ENCODE measurements around the gene TSPAN4.

Gene TSPAN4

DNA sequence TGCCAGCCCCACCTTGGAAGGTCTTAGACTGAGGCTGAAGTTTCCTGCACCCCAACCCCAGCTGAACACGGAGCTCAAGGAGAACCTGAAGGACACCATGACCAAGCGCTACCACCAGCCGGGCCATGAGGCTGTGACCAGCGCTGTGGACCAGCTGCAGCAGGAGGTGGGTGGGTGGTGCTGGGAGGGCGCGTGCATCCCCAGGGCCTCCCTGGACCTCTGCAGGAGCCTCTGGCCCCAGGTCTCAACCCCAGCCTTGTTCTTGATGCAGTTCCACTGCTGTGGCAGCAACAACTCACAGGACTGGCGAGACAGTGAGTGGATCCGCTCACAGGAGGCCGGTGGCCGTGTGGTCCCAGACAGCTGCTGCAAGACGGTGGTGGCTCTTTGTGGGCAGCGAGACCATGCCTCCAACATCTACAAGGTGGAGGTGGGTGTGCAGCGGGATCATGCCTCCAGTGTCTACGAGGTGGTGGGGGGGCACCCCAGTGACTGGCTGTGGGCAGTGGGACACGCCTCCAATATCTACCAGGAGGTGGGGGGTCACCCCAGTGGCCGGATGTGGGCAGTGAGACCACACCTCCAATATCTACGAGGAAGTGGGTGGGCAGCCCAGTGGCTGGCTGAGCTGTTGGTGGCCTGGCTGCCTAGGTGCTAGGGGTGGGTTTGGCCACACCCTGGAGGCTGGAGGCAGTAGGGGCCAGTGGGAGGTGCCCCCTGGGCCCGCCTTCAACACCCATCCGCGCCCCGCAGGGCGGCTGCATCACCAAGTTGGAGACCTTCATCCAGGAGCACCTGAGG lies 5.3 kb upstream of the TSPAN4 start:
- no peak for FAIRE-seq

DNA sequence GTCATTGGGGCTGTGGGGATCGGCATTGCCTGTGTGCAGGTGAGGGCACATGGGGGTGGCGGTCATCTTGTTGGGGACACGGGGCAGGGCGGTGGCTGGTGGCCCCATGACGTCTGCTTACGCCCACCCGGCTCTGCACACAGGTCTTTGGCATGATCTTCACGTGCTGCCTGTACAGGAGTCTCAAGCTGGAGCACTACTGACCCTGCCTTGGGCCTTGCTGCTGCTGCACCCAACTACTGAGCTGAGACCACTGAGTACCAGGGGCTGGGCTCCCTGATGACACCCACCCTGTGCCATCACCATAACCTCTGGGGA lies 4.7 kb upstream of the TSPAN4 start:
- no peak for FAIRE-seq

DNA sequence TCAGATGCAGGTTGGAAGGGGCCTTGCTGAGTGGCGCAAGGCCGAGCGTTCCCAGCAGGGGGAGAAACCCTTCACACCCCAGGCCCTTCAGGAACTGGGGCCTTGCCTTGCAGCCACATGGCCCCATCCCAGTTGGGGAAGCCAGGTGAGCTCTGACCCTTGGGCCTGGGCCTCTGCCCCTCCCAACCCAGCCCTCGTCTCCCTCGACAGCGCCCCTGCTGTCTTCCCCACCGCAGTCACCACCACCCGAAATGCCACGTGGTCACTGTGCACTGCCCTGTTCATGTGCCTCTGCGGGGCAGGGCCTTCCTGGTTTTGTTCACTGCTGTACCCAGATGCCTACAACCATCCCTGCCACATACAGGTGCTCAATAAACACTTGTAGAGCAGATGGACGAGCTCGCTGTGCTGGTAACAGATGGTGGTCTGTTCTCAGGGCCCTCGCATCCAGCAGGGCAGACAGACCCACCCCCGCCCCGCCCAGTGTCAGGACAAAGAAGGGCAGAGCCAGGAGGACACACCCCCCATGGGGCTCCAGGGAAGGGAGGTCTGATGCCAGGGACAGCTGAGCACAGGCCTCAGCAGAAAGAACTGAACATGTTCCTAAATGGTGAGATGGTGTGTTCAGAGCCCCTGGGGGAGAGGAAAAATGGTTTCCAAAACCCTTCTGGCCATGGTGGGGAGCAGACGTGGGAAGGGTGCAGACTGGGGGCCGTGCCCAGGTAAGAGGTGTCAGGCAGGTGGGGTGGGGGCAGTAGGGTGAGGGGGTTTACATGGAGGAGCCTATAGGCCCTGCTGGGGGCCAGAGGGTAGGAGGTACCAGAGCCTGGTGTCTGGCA lies 4.0 kb upstream of the TSPAN4 start:
- FAIRE-seq = no peak

DNA sequence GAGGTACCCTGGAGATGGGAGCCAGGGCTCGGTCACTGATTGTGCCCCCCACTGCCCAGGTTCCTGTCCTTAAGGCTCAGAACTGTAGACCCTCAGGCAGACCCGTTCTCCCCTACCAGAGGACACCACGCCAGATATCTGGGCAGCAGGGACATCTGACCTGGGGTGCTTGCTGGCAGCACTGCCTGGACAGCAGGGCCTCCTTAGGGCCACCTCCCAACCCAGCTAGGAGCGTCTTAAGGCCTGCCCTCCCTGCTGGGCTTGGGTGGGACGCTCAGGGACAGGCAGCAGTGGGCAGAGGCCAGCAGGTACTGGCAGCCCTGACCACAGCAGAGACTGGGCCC lies 3.4 kb upstream of the TSPAN4 start:
- no peak for FAIRE-seq

DNA sequence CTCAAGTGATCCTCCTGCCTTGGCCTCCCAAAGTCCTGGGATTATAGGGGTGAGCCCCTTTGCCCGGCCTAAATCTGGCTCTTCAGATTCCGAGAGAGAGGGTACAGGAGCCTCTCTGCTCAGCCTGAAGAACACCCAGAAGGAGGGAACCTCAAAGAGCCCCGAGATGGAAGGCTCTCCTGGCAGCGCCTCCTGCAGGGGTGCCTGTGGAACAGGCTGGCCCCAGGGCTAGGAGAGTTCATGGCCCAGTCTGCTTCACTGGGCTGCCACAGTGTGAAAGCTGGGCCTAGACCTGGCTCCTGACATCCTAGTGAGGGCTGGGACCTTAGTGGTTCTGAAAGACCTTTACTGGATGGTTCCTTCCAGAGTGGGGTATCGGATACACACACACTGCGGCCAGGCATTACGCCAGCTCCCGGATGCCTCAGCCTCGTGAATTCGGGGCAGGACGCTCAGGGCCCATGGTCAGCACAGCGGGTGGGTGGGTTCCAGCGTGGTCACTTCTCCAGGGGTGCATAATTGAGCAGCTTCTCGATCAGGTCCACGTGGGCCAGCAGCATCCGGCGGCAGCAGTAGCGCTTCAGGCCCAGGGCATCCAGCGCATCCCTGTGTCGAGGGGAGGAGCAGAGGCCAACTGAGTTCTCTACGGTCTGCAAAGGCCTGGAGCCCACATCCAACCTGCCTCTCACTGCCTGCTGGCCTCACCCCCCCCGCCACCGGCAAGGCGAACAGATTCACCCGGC lies 2.6 kb upstream of the TSPAN4 start:
- FAIRE-seq = no peak

DNA sequence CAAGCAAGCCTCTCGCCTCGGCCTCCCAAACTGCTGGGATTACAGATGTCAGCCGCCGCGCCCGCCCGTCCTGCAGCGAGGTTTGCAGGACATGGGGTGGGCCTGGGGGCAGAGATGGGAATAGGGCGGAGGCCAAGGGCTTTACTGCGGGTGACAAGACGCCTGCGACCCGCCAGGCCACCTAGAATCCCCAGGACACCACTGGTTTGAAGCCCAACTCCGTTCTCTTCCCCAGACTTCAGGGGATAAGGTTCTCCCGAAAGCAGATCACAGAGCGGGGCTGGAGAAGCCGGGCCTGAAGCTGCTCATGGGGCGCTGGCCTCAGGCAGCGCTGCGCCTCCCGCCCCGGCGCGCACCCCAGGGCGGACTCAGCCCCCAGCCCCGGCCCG lies 677 bp upstream of the TSPAN4 start:
- no peak for FAIRE-seq

DNA sequence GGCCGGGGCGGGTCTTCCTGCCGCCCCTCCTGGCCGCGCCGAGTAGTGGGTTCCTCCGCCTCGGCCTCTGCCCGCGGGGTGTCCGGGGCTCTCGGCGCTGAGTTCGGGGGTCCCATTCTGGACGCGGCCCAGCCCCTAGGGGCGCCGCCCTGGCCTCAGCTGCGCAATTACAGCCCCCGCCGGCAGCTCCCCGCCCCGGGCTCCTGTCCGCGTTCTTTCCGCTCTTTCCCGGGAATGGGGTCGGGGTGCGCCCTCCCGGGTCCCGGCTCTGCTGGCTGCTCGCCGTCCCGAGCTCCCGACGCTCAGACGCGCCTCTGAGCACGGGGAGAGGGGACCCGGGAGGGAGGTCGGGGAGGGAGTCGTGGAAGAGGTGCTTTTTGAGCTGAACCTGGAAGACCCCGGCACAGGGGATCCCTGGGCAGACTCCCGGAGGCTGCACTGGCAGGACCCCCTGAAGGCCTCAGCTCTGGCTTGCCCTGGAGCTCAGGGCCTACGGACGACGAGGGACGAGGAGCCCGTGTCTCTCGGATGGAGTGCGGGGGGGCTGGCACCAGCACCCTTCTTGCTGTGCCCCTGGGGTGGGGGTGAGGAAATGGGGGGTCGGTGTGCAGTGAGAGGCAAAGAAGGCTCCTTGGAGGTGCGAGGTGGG lies 558 bp downstream of the TSPAN4 start:
- FAIRE-seq = no peak

DNA sequence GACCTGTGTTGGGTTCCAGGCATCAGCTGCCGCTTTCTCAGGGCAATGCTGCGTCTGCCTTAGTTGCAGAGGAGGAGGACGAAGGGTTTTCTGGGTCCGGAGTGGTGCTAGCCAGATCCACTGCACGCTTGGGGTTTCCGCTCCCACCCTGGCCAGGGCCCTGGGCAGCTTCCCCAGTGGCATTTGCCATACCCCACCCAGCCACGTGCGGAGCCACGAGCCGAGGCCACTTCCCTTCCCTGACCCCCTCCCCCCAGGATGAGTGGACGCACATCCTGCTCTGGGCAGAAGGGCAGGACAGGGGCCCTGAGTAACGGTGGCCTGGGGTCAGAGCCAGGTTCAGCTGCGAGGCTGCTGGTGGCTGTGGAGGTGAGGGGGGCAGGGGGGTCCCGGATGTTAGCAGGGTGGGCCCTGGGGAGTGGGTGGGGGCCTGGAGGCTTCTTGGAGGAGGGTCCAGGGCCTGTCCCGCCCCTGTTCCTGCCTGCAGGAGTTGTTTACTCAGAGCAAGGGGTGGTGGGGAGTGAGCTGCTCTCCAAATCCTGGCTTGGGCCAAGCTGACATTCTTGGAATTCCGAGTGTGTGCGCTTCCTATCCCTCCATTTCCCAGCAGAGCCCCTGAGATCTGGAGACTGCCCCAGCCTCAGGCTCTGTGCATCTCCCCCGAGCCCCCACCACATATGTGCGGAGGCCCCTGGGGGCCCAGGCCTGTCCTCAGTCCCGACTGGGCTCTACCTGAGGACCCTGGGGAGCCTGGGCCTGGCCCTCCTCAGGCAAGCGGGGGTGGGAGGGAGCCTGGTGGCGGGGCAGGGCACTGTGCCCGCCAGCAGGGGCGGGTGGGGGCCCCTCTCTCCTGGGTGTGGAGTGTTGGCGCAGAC lies 1.4 kb downstream of the TSPAN4 start:
- FAIRE-seq = peak; percentile 64

DNA sequence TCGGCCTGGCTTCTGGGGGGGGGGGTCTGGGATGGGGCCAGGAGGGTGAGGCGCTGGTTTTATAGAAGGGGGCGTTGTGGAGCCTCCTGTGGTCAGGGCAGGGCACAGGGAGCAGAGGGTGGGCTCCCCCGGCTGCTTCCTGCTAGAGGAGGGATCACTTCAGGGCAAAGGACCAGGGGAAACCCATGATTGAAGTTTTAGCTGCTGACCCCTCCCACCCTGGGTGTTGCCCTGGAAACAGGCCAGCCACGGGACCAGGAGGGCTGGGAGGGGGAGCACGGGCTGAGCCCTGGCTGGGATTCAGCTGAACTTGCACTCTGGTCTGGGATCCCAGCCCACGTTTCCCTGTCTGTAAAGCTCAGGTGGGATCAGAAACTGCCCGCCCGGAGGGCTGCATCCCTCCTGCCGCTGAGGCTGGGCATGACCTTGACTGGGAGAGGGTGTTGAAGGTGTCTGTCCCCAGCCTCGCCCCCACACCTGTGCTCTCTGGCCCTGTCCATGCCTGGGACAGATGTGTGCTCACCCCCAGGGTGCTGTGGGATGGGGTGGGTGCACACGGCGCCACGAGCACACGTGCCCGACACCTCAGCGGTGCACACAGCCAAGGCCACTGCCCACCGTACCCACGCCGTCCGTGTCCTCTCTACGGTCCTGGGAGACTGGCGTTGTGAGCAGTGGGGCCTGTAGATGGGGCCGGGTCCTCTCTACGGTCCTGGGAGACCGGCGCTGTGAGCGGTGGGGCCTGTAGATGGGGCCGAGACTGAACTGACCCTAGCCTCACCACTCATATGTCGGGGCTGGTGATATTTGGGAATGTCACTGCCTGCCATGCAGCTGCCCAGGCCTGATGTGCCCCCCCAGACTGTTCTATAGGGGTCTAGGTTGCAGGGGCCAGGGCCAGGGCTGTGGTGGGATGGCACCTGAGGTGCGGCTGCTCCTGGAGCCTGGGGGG lies 2.3 kb downstream of the TSPAN4 start:
- peak; percentile 73 for FAIRE-seq

DNA sequence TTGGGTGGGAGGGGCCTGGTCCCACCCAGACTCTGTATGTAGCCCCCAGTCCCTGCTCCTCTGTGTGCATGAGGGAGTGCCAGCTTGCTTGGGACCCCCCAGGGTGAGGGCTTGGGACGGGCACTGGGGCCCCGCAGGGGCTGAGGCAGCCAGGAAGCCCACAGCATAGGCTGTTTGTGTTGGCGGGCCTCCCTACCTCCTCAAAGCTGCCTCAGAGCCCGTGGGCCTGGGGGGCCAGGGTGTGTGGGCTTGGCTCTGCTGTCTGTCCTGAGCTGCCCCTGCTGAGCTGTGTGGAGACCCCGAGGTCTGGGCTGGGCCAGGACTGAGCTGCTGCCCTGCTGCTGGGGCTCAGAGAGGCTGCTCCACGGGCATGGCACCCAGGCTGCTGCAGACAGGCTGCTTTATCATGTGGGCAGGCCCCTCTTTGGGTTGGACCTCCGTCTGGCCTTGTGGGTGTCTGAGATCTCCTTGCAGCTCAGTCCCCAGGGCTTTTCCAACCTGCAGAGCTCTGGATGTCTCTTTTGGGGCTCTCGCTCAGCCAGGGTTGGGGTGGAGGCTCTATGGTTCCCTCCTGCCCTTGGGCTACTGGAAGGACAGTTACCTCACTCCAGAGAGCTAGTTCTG lies 3.3 kb downstream of the TSPAN4 start:
- FAIRE-seq = no peak

DNA sequence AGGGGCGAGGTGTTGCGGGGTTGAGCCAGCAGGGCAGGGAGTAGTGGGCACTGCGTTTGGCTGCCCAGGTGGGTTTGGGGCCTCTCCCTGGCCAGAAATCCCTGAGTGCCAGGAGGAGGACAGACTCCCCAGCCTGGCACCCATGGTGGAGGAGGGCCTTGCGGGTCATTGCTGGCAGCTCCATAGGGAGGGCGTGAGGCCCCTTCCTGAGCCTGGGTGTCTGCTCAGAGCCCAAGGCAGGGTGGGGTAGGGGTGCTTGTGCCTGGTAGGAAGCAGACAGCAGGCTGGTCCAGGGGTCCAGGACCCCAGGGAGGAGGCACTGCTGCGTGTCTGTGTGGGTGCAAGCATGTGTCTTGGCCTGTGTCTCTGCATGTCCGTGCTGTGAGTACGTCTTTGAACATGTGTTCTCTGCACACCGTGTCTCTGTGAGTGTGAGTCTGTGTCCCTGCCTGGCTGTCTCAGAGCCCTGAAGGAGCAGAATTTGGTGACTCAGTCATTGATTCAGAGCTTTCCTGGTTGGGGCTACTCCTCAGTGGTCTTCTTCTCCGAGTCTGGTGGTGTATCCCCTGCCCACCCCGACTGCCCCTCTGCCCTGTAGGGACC lies 3.9 kb downstream of the TSPAN4 start:
- no peak for FAIRE-seq

DNA sequence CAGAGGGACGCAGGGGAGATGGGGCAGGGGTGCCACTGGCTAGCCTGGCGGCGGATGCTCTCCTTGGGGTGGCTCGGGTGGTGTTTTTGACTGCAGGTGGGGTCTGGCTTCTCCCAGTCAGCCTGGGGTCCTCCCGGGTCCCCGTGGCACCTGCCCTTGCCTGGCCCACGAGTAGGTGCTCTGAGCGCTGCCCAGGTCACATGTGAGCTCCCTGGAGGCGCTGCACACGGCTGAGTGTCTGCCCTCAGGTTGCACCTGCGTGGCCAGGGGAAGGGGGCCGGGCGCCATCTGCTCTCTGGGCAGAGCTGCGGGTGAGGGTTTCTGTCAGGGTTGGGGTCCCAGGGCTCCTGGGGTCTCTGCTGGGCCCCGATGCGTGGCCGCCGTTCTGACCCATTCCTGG lies 5.2 kb downstream of the TSPAN4 start:
- no peak for FAIRE-seq

DNA sequence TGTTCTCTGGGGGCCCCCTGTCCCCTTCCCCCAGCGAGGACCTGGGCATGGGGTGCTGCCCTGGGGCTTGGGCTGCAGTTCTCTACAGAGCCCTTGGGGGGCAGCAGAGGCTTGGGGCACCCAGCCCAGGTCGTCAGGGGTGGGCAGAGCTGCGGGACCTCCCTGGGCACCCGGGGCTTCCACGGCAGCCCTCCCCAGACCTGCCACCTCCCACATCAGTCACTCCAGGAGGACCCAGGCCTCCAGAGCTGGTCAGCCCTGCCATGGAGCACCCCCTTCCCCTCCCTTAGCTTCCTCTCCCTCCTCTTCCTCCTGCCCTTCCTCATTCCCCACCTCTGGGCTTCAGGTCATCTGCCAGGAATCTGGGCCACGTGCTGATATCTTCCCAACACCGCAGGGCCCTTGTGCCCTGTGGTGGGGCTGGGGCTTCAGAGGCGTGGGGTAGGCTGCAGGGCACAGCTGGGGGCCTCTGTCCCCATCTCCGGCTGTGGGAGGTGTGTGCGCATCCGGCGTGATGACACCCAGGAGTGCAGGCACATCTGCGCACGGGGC lies 5.8 kb downstream of the TSPAN4 start:
- no peak for FAIRE-seq

DNA sequence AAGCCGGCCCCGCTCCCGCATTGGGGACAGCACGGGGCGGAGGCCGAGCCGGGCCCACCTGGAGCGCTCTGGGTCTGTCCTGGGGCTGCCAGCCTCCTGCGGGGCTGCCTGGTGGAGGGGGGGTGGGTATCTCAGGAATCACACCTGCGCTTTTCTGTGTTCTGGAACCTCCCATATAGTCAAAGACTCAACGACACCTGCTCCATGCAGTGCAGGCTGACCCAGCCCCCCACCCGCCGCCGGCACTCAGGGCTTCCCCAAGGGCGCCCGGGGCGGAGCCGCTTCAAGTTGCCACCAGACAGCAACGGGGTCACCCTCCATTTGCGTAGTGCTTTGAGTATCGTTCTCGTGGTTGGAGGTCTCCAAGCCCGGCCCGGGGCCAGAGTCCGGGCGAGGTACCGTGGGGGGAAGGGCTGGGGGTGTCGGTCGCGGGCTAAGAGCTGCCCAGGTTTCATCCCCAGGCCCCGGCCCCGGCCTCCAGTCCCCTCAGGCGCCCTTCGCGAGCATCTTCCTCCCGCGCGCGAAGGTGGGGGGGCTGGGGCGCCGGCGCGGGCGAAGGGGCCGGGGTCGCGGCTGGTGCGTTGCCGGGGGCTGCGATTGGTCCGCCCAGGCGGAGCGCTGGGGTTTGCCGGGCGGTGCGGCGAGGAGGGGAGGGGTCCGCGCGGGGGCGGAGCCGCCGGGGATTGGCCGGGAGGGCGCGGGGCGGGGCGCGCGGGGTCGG lies 6.6 kb downstream of the TSPAN4 start:
- FAIRE-seq = no peak

DNA sequence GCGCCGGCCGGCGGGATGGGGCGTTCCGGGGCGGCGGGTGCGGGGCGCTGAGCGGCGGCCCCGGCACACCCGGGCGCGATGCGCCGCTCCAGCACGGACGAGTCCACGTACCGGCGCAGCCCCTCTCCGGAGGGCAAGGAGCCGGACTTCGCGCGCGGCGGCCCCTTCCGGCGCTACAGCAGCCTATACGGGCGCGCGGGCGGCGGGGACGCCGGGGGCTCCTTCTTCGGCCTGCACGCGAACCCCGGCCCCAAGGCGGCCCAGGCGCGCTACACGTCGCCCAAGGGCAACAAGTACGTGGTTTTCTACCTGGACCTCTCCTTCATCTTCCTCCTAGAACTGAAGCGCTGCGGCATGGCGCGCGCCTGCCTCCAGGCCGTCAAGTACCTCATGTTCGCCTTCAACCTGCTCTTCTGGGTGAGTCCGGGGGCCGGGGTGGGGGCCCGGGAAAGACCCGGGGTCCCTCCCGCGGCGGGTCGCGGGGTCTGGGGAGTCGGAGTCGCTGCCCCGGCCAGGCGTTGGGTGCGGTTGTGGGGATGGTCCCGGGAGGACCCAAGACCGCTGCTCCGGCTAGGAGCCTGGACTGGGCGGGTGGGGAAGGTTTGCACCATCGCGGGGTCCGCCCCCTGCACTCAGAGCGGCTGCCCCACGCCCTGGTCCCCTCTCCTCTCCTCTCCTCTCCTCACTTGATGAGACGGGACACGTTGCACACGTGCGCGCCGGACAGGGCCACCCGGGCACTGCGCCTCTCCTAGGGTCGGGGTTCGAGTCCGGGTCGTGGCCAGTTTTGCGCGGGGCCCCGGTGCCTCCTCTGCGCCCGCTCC lies 7.5 kb downstream of the TSPAN4 start:
- FAIRE-seq = no peak

DNA sequence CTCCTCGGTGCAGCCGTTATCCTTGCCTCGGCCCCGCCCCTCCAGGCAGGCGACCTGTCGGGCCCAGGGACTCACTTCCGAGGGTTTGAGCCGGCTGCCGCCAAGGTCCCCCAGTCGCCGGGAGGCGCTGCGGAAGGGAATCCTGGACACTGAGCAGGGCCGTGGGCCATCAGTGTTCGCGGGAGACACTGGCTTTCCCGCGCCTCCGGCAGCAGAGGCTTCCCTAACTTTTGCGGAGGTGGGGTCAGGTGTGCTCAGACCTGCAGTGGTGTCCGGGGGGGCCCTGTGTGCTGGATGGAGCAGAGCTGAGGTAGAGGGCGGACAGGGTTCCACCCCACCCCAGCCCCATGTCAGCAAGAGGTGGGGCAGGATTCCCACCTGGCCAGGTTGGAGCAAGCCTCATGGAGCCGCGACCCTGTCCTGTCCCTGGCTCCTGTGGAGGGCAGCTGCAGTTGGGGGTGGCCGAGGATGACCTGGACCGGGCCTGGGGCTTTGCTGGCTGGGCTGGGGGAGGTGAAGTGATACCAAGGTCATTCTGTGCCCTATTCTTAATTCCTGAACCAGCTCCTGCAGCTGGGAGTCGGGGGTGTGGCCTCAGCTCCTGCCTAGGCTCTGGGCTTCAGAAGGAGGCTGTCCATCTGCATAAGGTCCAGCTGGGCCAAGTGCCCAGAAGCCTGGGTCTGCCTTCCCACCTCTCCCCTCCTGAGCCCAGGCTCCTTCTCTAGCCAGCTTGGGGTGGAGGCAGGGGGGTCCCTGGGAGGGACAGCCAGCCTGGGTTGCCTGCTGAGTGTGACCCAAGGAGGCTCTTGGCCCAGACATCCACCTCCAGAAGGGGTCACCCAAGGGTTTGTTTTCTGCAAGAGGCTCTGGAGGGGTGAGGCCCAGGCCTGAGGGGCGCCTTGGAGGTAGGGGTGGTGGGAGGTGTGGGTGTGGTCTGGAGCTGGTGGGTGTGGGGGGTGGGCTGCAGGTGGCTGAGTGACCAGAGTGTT lies 8.4 kb downstream of the TSPAN4 start:
- FAIRE-seq = no peak

DNA sequence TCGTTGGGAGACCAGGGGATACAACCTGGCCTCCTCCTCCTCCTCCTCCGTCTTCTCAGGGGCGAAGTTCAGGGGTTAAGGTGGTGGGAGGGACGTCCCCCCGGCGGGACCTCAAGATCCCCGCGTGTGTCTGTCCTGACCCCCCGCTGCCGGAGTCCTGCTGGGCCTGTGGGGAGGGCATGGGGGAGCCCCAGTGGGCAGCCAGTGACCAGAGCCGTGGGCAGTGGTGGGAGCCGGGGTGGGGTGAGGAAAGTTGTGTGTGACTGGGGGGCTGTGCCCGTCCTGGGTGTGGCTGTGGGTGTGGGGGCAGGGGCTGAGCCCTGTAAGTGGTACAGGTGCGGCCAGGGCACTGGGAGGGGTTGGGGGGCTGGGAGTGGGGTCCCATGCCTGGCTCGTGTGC lies 10.1 kb downstream of the TSPAN4 start:
- no peak for FAIRE-seq
